Breast epithelium (tissue), 3 donors: ENCODE measurements around the gene FCAMR.

ENCODE experiments used
- POLR2A ChIP-seq: fragments of 450-650 bp; IDR thresholded peaks from one replicate; pipeline ENCODE4 v1.6.1; 2016; ENCODE audit warnings: antibody characterized with exemption, mild to moderate bottlenecking, moderate library complexity
- POLR2AphosphoS5 ChIP-seq, 3 donors: sonication (generic); formaldehyde crosslinking; IDR thresholded peaks; one replicate each; pipeline ENCODE4 v1.6.1; 2017; ENCODE audit warnings: antibody characterized with exemption in 3 of 3
- TF ChIP-seq, protein P1 (sequence below), 3 donors: fragments of 450-650 bp; IDR thresholded peaks; one replicate each; pipeline ENCODE4 v1.5.1; 2016 to 2017; ENCODE audit warnings: antibody characterized with exemption in 3 of 3, mild to moderate bottlenecking in 3 of 3, moderate library complexity in 3 of 3

DNA sequence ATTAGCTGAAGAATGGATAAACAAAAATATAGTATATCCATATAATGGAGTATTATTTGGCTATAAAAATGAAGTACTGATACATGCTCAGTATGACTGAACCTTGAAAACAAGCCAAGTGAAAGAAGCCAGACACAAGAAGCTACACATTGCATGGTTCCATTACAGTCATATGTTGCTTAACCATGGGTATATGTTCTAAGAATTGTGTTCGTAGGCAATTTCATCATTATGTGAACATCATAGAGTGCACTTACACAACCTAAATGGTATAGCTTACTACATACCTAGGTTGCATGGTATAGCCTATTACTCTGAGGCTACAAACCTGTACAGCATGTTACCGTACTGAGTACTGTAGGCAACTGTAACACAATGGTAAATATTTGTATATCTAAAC lies 28.6 kb upstream of the FCAMR start:
- TF ChIP-seq, protein P1, sequence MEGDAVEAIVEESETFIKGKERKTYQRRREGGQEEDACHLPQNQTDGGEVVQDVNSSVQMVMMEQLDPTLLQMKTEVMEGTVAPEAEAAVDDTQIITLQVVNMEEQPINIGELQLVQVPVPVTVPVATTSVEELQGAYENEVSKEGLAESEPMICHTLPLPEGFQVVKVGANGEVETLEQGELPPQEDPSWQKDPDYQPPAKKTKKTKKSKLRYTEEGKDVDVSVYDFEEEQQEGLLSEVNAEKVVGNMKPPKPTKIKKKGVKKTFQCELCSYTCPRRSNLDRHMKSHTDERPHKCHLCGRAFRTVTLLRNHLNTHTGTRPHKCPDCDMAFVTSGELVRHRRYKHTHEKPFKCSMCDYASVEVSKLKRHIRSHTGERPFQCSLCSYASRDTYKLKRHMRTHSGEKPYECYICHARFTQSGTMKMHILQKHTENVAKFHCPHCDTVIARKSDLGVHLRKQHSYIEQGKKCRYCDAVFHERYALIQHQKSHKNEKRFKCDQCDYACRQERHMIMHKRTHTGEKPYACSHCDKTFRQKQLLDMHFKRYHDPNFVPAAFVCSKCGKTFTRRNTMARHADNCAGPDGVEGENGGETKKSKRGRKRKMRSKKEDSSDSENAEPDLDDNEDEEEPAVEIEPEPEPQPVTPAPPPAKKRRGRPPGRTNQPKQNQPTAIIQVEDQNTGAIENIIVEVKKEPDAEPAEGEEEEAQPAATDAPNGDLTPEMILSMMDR (IDR thresholded peaks at IDR 0.05): no peak
- TF ChIP-seq POLR2AphosphoS5 (IDR thresholded peaks at IDR 0.05) (no peak), POLR2A (no peak)
